HepG2 (cell line): ENCODE data around the gene THBS2. TPM values are rescaled to one million over a fixed set of nuclear protein-coding genes. Genes with fewer than 3 reads are reported as not detected.

Experiments used
- ASH2L ChIP-seq: fragments of 300-600, 200-600 bp; sonication (generic); IDR thresholded peaks from 2 replicates; pipeline ENCODE4 v1.7.0; 2017; ENCODE audit warnings: low read depth, mild to moderate bottlenecking, moderate library complexity, mixed read lengths, low read length; ENCODE audit not compliant: insufficient read length
- CCDC6 ChIP-seq: sonication (generic); formaldehyde crosslinking; IDR thresholded peaks from 2 replicates; pipeline ENCODE4 v1.8.1; 2022; ENCODE audit warnings: mild to moderate bottlenecking, missing genetic modification reagents, moderate library complexity
- CREB1 ChIP-seq, 2 experiments: fragments of 450-650 bp in 1 of 2; IDR thresholded peaks; 2 replicates each; pipeline ENCODE4 v1.6.1; 2016 to 2017; ENCODE audit warnings: control low read depth in 1 of 2, mild to moderate bottlenecking in 1 of 2, missing compliant biosample characterization in 1 of 2, missing genetic modification characterization in 1 of 2
- EZH2 ChIP-seq: conservative IDR thresholded peaks from 2 replicates; pipeline ENCODE4 v1.6.1; 2012; ENCODE audit warnings: mild to moderate bottlenecking, low read depth, low read length, moderate library complexity
- GZF1 ChIP-seq: sonication (generic); formaldehyde crosslinking; IDR thresholded peaks from 2 replicates; pipeline ENCODE4 v1.5.1; 2020; ENCODE audit warnings: mild to moderate bottlenecking, missing genetic modification reagents
- IRF1 ChIP-seq: sonication (generic); formaldehyde crosslinking; IDR thresholded peaks from 2 replicates; pipeline ENCODE4 v1.4.0; 2020; ENCODE audit warnings: low read depth, mild to moderate bottlenecking, missing genetic modification reagents
- KAT2B ChIP-seq: fragments of 150-350 bp; IDR thresholded peaks from 2 replicates; pipeline ENCODE4 v1.6.1; 2014; ENCODE audit warnings: low read depth, low read length, borderline replicate concordance
- MAF1 ChIP-seq: sonication (generic); formaldehyde crosslinking; IDR thresholded peaks from 2 replicates; pipeline ENCODE4 v1.5.0; 2020; ENCODE audit warnings: missing genetic modification reagents, borderline replicate concordance
- MBNL3 ChIP-seq: fragments of 250-450 bp; sonication (Bioruptor Pico); conservative IDR thresholded peaks from 2 replicates; pipeline ENCODE4 v1.8.0; 2022; ENCODE audit warnings: mild to moderate bottlenecking, inconsistent platforms
- NCOA5 ChIP-seq: sonication (generic); formaldehyde crosslinking; IDR thresholded peaks from 2 replicates; pipeline ENCODE4 v1.4.0; 2020; ENCODE audit warnings: missing genetic modification reagents
- RFX3 ChIP-seq: IDR thresholded peaks from 2 replicates; pipeline ENCODE4 v1.6.1; 2016; ENCODE audit warnings: missing biosample characterization, missing genetic modification reagents
- SAFB2 ChIP-seq: sonication (generic); formaldehyde crosslinking; IDR thresholded peaks from 2 replicates; pipeline ENCODE4 v1.5.1; 2020; ENCODE audit warnings: missing genetic modification reagents, low read depth, mild to moderate bottlenecking, borderline replicate concordance
- TEAD2 ChIP-seq: sonication (generic); formaldehyde crosslinking; IDR thresholded peaks from 2 replicates; pipeline ENCODE4 v1.9.0; 2021; ENCODE audit warnings: missing genetic modification reagents
- TFAP4 ChIP-seq: sonication (generic); IDR thresholded peaks from 2 replicates; pipeline ENCODE4 v1.6.1; 2016; ENCODE audit warnings: low read depth, borderline replicate concordance
- TP53 ChIP-seq: sonication (generic); formaldehyde crosslinking; conservative IDR thresholded peaks from 2 replicates; pipeline ENCODE4 v1.4.0; 2020; ENCODE audit warnings: missing genetic modification reagents
- ZBTB25 ChIP-seq: IDR thresholded peaks from 2 replicates; pipeline ENCODE4 v1.6.1; 2018; ENCODE audit warnings: missing genetic modification reagents
- ZBTB34 ChIP-seq: sonication (generic); formaldehyde crosslinking; IDR thresholded peaks from 2 replicates; pipeline ENCODE4 v1.8.0; 2022; ENCODE audit warnings: mild to moderate bottlenecking, missing genetic modification reagents
- ZBTB7A ChIP-seq: sonication (generic); formaldehyde crosslinking; IDR thresholded peaks from 2 replicates; pipeline ENCODE4 v1.8.0; 2022; ENCODE audit warnings: mild to moderate bottlenecking, missing genetic modification reagents
- ZMAT3 ChIP-seq: sonication (generic); formaldehyde crosslinking; conservative IDR thresholded peaks from 2 replicates; pipeline ENCODE4 v1.7.0; 2021; ENCODE audit warnings: missing genetic modification reagents
- ZNF567 ChIP-seq: sonication (generic); formaldehyde crosslinking; IDR thresholded peaks from 2 replicates; pipeline ENCODE4 v1.8.1; 2023; ENCODE audit warnings: mild to moderate bottlenecking, missing genetic modification reagents, borderline replicate concordance
- ZNF597 ChIP-seq: sonication (generic); formaldehyde crosslinking; IDR thresholded peaks from 2 replicates; pipeline ENCODE4 v1.5.0; 2020; ENCODE audit warnings: missing genetic modification reagents
- ZNF619 ChIP-seq: sonication (generic); formaldehyde crosslinking; IDR thresholded peaks from 2 replicates; pipeline ENCODE4 v1.4.0; 2020; ENCODE audit warnings: mild to moderate bottlenecking, missing genetic modification reagents
- ZNF674 ChIP-seq: sonication (generic); formaldehyde crosslinking; IDR thresholded peaks from 2 replicates; pipeline ENCODE4 v1.5.0; 2020; ENCODE audit warnings: low read depth, mild to moderate bottlenecking, missing genetic modification reagents
- ZSCAN21 ChIP-seq: sonication (generic); formaldehyde crosslinking; IDR thresholded peaks from 2 replicates; pipeline ENCODE4 v1.8.0; 2022; ENCODE audit warnings: mild to moderate bottlenecking, missing genetic modification reagents, moderate library complexity, borderline replicate concordance
- ZSCAN31 ChIP-seq: sonication (generic); formaldehyde crosslinking; IDR thresholded peaks from 2 replicates; pipeline ENCODE4 v1.5.0; 2020; ENCODE audit warnings: low read depth, mild to moderate bottlenecking, missing genetic modification reagents
- polyA plus RNA-seq, 8 experiments: library from polyadenylated mRNA; depleted of rRNA in 3 of 8; stranded (reverse) in 7 of 8; unstranded in 1 of 8; fragments of >200 nt; fragmentation: Illumina TruSeq in 4 of 8; extraction: Trizol in 4 of 8; gene quantifications; 2 replicates each; pipeline versions ENCODE4 v1.2.1 to v1.2.3, GENCODE V29; 2011 to 2016; ENCODE audit warnings: low read depth in 4 of 8, missing spikeins in 1 of 8, mixed read lengths in 1 of 8; ENCODE audit not compliant: insufficient read depth in 1 of 8
- total RNA-seq, 5 experiments: library from RNA; depleted of rRNA; stranded (reverse); fragments of >200 nt; fragmentation: Illumina TruSeq; extraction: Trizol; gene quantifications; 2 replicates each; pipeline ENCODE4 v1.2.3, GENCODE V29; 2016; ENCODE audit warnings: low read depth in 1 of 5

THBS2 gene
- total and polyA plus RNA-seq, 2 of the 13 experiments (the other 11 are each of a cell fraction or from before 2014, with no cell fraction given), result 0.12 to 0.15 TPM

GRCh38 chr6:169292338-169293124 lies 38.9 kb upstream of the THBS2 start (continued):
- TF ChIP-seq ZBTB34 (CRISPR knock-in tag) (no peak), ZNF597 (CRISPR knock-in tag) (no peak), NCOA5 (CRISPR knock-in tag) (no peak), TEAD2 (CRISPR knock-in tag) (no peak), IRF1 (CRISPR knock-in tag) (no peak), MAF1 (no peak), ZSCAN21 (peak; percentile 72), TP53 (CRISPR knock-in tag) (no peak; the same call in 1 of the 2 replicates), TFAP4 (peak; percentile 32; the same call in 1 of the 2 replicates), ZBTB7A (CRISPR knock-in tag) (peak; percentile 90; the same call in 1 of the 2 replicates), MBNL3 (CRISPR knock-in tag) (no peak), ASH2L (peak; percentile 69), RFX3 (peak; percentile 33; the same call in 1 of the 2 replicates), KAT2B (no peak), ZSCAN31 (CRISPR knock-in tag) (no peak), EZH2 (no peak), ZNF619 (0 out of 2 replicates have a peak, but pooled peaks have one; percentile 41), SAFB2 (CRISPR knock-in tag) (no peak), CCDC6 (CRISPR knock-in tag) (peak; percentile 79), ZMAT3 (CRISPR knock-in tag) (no peak), ZNF674 (CRISPR knock-in tag) (no peak), ZBTB25 (peak; percentile 69), ZNF567 (CRISPR knock-in tag) (peak; percentile 68; the same call in 1 of the 2 replicates), GZF1 (CRISPR knock-in tag) (no peak), CREB1 (IDR thresholded peaks at IDR 0.05) (no peak; the same call in 1 of the 2 replicates), CREB1 (CRISPR knock-in tag; IDR thresholded peaks at IDR 0.05) (peak; percentile 81)
